HepG2 (cell line): ENCODE results near the gene PPM1E. TPM values are rescaled to one million over a fixed set of nuclear protein-coding genes. Genes with fewer than 3 reads are reported as not detected.
"Not testable (repeated sequence)": the region's sequence is repeated elsewhere in the genome, so short reads cannot be mapped to it uniquely, and the experiment has no call there.

Experiments
- ATAC-seq: fragments of 200-7000 bp; cut with Tn5 transposase; 3 replicates; pipeline ENCODE4 v1.9.1; 2020; ENCODE audit warnings: mild to moderate bottlenecking, moderate library complexity
- BruUV-seq: library from RNA; stranded (reverse); fragments of 400-500 nt; replicated peaks from 2 replicates; lab custom pipeline; 2021; lab: Mats Ljungman, UMichigan
- CTCF ChIA-PET: fragments of 300-600 bp; formaldehyde crosslinking; extraction: SDS; loops from one replicate; lab custom pipeline; 2021; ENCODE audit warnings: low total read pairs, inconsistent platforms, low intra/inter-chr PET ratio; lab: Yijun Ruan, JAX
- POLR2A ChIA-PET: fragments of 350-600 bp; sonication (Branson Sonifier 250); formaldehyde crosslinking; loops from one replicate; lab custom pipeline; 2020; ENCODE audit warnings: antibody characterized with exemption, inconsistent platforms; lab: Yijun Ruan, JAX
- DNase-seq: peaks from one replicate; pipeline ENCODE4 v3.0.0-alpha.2; 2015; ENCODE audit warnings: low spot score
- FAIRE-seq: peaks from 3 replicates; lab custom pipeline; 2011; peaks lifted over from hg19 to GRCh38; lab: Jason Lieb, UNC
- H2AFZ ChIP-seq: one replicate; pipeline ENCODE4 v1.6.1; 2011; ENCODE audit warnings: low read length, inconsistent platforms
- H3K27ac ChIP-seq: fragments of 300-600 bp; 3 replicates; pipeline ENCODE4 v1.8.0; 2011; ENCODE audit warnings: mixed run types, mild to moderate bottlenecking, mixed read lengths, low read length, inconsistent platforms; ENCODE audit not compliant: insufficient read depth; ENCODE audit errors: extremely low read length
- H3K27me3 ChIP-seq, 2 experiments: fragments of 200-600 bp in 1 of 2; 2 replicates in 1 of 2; 3 replicates in 1 of 2; pipeline versions ENCODE4 v1.6.0 to v1.8.0; 2011; ENCODE audit warnings: low read length in 2 of 2, mild to moderate bottlenecking in 2 of 2, moderate library complexity in 2 of 2, inconsistent platforms in 1 of 2; ENCODE audit not compliant: insufficient read depth in 2 of 2, control insufficient read depth in 1 of 2
- H3K36me3 ChIP-seq, 2 experiments: fragments of 200-600 bp in 1 of 2; replicated peaks in 1 of 2; 2 replicates in 1 of 2; 3 replicates in 1 of 2; pipeline versions ENCODE4 v1.5.1 to v1.8.0; 2011; ENCODE audit warnings: low read length in 2 of 2, inconsistent platforms in 1 of 2; ENCODE audit not compliant: insufficient read depth in 2 of 2, control insufficient read depth in 1 of 2
- H3K4me1 ChIP-seq: 2 replicates; pipeline ENCODE4 v1.5.1; 2012; ENCODE audit warnings: low read length, inconsistent platforms; ENCODE audit not compliant: insufficient read depth
- H3K4me2 ChIP-seq: 2 replicates; pipeline ENCODE4 v1.6.0; 2011; ENCODE audit warnings: low read depth, low read length, inconsistent platforms
- H3K4me3 ChIP-seq, 3 experiments: fragments of 200-600 bp in 1 of 3; sonication (generic), shearing (Covaris generic) in 1 of 3; replicated peaks in 1 of 3; 2 replicates each; pipeline ENCODE4 v1.5.1; 2011 to 2016; ENCODE audit warnings: low read length in 3 of 3, inconsistent platforms in 2 of 3, low read depth in 2 of 3, mild to moderate bottlenecking in 2 of 3, control low read depth in 1 of 3, mixed read lengths in 1 of 3; ENCODE audit not compliant: insufficient read depth in 1 of 3
- H3K79me2 ChIP-seq: one replicate; pipeline ENCODE4 v1.6.1; 2011; ENCODE audit warnings: low read length, inconsistent platforms; ENCODE audit not compliant: insufficient read depth
- H3K9ac ChIP-seq: 2 replicates; pipeline ENCODE4 v1.6.0; 2011; ENCODE audit warnings: mild to moderate bottlenecking, low read depth, low read length, inconsistent platforms; ENCODE audit not compliant: insufficient read depth
- H3K9me3 ChIP-seq: 2 replicates; pipeline ENCODE4 v1.5.1; 2012; ENCODE audit warnings: mild to moderate bottlenecking, low read length
- H4K20me1 ChIP-seq: 2 replicates; pipeline ENCODE4 v1.6.0; 2011; ENCODE audit warnings: inconsistent platforms, mild to moderate bottlenecking, low read length, moderate library complexity; ENCODE audit not compliant: insufficient read depth
- CEBPB ChIP-seq: IDR thresholded peaks from 2 replicates; pipeline ENCODE4 v1.6.1; 2011; ENCODE audit warnings: low read depth, low read length, improper control_type of control experiment, borderline replicate concordance
- HCFC1 ChIP-seq: fragments of 150-350 bp; IDR thresholded peaks from 2 replicates; pipeline ENCODE4 v1.6.1; 2014; ENCODE audit warnings: low read depth, low read length
- KMT2B ChIP-seq: IDR thresholded peaks from 2 replicates; pipeline ENCODE4 v1.6.1; 2016; ENCODE audit warnings: missing genetic modification reagents, missing compliant biosample characterization
- SRSF9 ChIP-seq: fragments of 200-400 bp; formaldehyde crosslinking; IDR thresholded peaks from 2 replicates; pipeline ENCODE4 v1.6.1; 2018; ENCODE audit warnings: borderline replicate concordance, mild to moderate bottlenecking, low read depth, low read length; ENCODE audit not compliant: insufficient read depth, poor library complexity, severe bottlenecking
- WGBS: methylation state at CpG from one replicate; pipeline ENCODE4 v1.1.6; 2017; ENCODE audit warnings: low lambda C conversion rate; 5-methylcytosine and 5-hydroxymethylcytosine counted together
- in situ Hi-C: cut with HindIII; loops from 2 replicates; pipeline ENCODE4 v1.10.0; 2017; ENCODE audit warnings: low pct_unique_long_range_greater_than_20kb; ENCODE audit not compliant: extremely low pct_ligation_motif_present
- intact Hi-C: fragments of 100-400 bp; cut with micrococcal nuclease; formaldehyde crosslinking; loops from one replicate; pipeline ENCODE4 v1.10.0; 2022; ENCODE audit not compliant: unreplicated experiment
- polyA plus RNA-seq, 8 experiments: library from polyadenylated mRNA; depleted of rRNA in 3 of 8; stranded (reverse) in 7 of 8; unstranded in 1 of 8; fragments of >200 nt; fragmentation: Illumina TruSeq in 4 of 8; extraction: Trizol in 4 of 8; gene quantifications; 2 replicates each; pipeline versions ENCODE4 v1.2.1 to v1.2.3, GENCODE V29; 2011 to 2016; ENCODE audit warnings: low read depth in 4 of 8, missing spikeins in 1 of 8, mixed read lengths in 1 of 8; ENCODE audit not compliant: insufficient read depth in 1 of 8
- total RNA-seq, 5 experiments: library from RNA; depleted of rRNA; stranded (reverse); fragments of >200 nt; fragmentation: Illumina TruSeq; extraction: Trizol; gene quantifications; 2 replicates each; pipeline ENCODE4 v1.2.3, GENCODE V29; 2016; ENCODE audit warnings: low read depth in 1 of 5
- TF ChIP-seq, protein P1 (sequence below): sonication (generic); formaldehyde crosslinking; IDR thresholded peaks from 2 replicates; pipeline ENCODE4 v1.4.0; 2020; ENCODE audit warnings: mild to moderate bottlenecking, low read depth, missing genetic modification reagents

PPM1E gene
- total and polyA plus RNA-seq, 2 of the 13 experiments (the other 11 are each of a cell fraction or from before 2014, with no cell fraction given), result 0.15 TPM; not detected in 1

DNA sequence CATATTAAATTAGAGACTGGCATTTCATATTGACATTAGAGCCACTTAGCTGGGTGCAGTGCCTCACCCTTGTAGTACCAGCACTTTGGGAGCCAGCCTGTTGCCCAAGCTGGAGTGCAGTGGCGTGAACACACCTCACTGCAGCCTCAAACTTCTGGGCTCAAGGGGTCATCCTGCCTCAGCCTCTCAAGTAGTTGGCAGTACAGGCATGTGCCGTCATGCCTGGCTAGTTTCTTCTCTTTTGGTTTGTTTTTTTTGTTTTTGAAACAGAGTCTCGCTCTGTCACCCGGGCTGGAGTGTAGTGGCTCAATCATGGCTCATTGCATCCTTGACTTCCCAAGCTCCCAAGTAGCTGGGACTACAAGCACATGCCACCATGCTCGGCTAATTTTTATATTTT lies 8.7 kb downstream of the PPM1E start:
- FAIRE-seq (no peak), ATAC-seq (no peak)
- Histone ChIP-seq H3K79me2 (no peaks in the 10 kb centered on the region), H3K4me2 (no peak overlapping the region), H3K27ac (no peak overlapping the region), H3K27me3 (peaks cover 0 to 9% of the 10 kb centered on the region in 2 experiments; a peak in 3 of 5 replicates), H2AFZ (no peak overlapping the region), H3K4me3 (no peak overlapping the region), H3K9me3 (no peaks in the 10 kb centered on the region), H3K9ac (no peak overlapping the region), H4K20me1 (no peaks in the 10 kb centered on the region)
- POLR2A ChIA-PET, result no interaction called here
- BruUV-seq, result no TSS peak
- CTCF ChIA-PET, result no interaction called here
- intact Hi-C loops, result no loop called here
- WGBS, result 26% methylated on average over 5 of the region's 5 CpGs
- TF ChIP-seq SRSF9 (no peak), KMT2B (CRISPR knock-in tag) (no peak), HCFC1 (no peak), CEBPB (no peak)
- TF ChIP-seq, protein P1, sequence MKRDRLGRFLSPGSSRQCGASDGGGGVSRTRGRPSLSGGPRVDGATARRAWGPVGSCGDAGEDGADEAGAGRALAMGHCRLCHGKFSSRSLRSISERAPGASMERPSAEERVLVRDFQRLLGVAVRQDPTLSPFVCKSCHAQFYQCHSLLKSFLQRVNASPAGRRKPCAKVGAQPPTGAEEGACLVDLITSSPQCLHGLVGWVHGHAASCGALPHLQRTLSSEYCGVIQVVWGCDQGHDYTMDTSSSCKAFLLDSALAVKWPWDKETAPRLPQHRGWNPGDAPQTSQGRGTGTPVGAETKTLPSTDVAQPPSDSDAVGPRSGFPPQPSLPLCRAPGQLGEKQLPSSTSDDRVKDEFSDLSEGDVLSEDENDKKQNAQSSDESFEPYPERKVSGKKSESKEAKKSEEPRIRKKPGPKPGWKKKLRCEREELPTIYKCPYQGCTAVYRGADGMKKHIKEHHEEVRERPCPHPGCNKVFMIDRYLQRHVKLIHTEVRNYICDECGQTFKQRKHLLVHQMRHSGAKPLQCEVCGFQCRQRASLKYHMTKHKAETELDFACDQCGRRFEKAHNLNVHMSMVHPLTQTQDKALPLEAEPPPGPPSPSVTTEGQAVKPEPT (CRISPR knock-in tag), result no peak
- TF ChIP-seq, all 625 proteins: peak for 0
- Histone ChIP-seq H3K36me3 (no peaks in the 10 kb centered on the region), H3K4me1 (no peaks in the 10 kb centered on the region)
- in situ Hi-C loops, result no loop called here
- no peak for DNase-seq

DNA sequence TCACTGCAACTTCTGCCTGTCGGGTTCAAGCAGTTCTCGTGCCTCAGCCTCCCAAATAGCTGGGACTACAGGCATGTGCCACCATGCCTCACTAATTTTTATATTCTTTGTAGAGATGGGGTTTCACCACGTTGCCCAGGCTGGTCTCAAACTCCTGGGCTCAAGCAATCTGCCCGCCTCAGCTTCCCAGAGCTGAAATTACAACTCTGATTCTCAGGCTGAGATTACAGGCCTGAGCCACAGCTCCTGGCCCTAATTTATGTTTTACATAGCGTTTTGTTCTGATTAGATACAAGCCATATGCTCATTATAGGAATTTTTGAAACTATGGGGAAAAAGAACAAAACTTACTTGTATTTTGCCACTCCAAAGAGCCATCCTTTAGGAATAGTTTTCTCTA lies 22.8 kb downstream of the PPM1E start:
- H3K9me3 ChIP-seq, H3K79me2 ChIP-seq, H3K9ac ChIP-seq, ATAC-seq, H3K4me1 ChIP-seq, BruUV-seq, H4K20me1 ChIP-seq, H3K36me3 ChIP-seq, in situ Hi-C loops, H2AFZ ChIP-seq, H3K27ac ChIP-seq, CTCF ChIA-PET, intact Hi-C loops, DNase-seq, H3K4me3 ChIP-seq, FAIRE-seq, POLR2A ChIA-PET, H3K27me3 ChIP-seq, H3K4me2 ChIP-seq: not testable (repeated sequence)
- 21% methylated on average over 5 of the region's 5 CpGs for WGBS
